Activated CD8-positive, alpha-beta memory T cell treated with anti-CD3 and anti-CD28 coated beads, Interleukin-2, amount 50 U/mL, for 1 hour (primary cell): Measurements from ENCODE around the gene CNOT10.
"Not testable (repeated sequence)": the region's sequence is repeated elsewhere in the genome, so short reads cannot be mapped to it uniquely, and the experiment has no call there.

Source experiments
- DNase-seq: peaks from one replicate; pipeline ENCODE4 v3.0.0-alpha.2; 2020; ENCODE audit errors: extremely low read depth

CNOT10 gene, protein sequence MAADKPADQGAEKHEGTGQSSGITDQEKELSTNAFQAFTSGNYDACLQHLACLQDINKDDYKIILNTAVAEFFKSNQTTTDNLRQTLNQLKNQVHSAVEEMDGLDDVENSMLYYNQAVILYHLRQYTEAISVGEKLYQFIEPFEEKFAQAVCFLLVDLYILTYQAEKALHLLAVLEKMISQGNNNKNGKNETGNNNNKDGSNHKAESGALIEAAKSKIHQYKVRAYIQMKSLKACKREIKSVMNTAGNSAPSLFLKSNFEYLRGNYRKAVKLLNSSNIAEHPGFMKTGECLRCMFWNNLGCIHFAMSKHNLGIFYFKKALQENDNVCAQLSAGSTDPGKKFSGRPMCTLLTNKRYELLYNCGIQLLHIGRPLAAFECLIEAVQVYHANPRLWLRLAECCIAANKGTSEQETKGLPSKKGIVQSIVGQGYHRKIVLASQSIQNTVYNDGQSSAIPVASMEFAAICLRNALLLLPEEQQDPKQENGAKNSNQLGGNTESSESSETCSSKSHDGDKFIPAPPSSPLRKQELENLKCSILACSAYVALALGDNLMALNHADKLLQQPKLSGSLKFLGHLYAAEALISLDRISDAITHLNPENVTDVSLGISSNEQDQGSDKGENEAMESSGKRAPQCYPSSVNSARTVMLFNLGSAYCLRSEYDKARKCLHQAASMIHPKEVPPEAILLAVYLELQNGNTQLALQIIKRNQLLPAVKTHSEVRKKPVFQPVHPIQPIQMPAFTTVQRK

DNA sequence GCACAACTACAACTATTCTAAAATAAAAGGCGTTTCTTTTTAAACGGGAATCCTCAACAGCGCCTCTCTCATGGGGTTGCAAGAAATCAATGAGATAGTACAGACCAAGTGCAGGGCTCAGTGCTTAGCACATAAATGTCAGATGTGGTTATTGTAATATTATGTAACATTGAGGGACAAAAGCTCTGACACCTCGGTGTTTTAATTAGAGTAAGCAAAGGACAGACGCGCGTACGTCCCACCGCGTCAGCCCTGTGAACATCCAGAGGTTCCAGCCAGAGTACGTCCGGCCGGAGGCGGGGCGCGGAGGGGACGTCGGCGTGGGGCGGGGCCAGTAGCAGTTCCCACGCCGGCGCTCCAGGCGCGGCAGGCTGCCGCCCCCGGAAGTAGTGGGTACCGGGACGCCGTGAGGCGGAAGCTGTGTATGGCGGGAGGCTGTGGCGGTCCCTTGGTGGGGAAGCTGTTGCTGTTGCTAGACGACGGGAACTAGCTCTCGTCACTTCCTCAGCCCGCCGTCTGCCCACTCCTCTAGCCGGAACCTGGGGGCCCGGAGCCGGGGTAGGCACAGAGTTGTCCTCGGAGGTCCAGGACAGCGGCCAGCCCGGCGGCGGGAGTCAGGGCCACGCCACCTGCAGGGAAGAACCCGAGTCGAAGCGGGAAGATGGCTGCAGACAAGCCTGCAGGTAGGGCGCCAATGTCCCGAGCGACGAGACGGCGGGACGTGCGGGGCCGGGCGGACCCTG lies at the start of gene CNOT10:
TSS of gene CNOT10 (plus strand) at position 389 of the 743 bp plus-strand sequence. CDS start at position 662, 273 bp downstream.
- peak; percentile 73 for DNase-seq

DNA sequence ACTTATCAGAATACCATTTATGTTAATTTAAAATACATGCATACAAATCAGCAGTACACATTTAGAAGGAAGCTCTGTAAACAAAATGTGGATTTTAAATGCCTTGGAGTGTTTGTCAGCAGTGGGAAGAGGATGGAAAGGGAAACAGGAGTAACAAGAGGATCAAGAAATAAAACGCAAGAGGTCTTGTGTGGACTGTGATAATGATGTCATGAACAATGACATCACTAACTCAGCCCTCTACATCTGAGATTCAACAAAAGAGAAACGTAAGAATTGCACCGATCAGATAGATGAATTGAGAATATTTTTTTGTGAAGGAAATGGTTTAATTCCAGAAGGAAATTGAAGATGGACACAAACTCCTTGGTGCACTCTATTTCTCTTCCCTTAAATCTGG lies 44.0 kb upstream of the CNOT10 start:
- DNase-seq = no peak

DNA sequence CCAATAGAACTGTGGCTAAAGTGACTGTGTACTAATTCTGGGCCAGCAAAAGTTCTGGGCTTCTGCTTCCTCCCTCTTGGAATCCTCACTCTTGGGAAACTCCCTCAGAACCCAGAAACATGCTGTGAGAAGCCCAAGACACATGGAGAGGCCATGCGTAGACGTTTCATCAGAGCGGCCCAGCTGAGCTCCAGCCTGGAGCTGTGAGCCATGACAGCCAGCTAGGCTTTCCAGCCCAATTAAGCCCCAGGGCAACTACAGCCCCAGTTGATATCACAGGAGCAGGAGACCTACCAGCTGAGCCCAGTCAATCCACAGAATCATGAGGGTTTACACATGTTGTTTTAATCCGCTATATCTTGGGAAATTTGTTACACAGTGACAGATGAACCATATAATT lies 43.6 kb upstream of the CNOT10 start:
- DNase-seq = no peak

DNA sequence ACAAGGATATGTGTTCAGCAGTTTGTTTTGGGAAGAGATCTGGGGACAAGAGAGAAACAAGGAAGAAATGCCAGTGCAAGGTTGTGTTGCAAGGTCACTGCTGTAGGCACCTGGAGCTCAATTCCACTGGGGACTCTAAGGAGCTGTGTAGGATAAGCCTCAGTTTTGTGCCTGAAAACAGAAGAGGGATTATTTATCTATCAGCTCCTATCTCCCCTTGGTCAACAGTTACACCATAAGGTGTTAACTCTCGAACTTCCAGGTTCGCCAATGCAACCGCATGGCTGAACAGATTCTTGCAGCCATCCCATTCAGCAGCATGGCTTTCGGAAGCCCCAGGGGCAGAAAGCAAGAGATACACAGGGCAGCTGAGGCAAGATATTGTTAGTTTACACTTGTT lies 41.6 kb upstream of the CNOT10 start:
- no peak for DNase-seq

DNA sequence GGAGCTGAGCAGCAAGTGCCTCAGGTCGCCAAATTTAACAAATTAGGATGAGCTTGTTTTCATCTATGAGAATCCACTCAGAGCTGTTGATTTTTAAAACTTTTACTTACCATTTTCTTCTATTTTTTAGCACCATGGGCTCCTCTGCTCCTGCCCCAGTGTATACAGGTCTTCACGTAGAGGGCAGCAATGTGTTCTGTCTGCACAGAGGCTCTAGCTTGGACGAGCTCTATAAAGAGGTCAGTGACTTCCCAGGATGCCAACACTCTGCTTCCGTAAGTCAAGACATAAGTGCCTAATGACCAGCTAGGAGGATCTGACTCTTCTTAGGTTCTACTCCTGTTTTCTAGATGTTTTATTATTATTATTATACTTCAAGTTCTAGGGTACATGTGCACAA lies 41.2 kb upstream of the CNOT10 start:
- DNase-seq = no peak

DNA sequence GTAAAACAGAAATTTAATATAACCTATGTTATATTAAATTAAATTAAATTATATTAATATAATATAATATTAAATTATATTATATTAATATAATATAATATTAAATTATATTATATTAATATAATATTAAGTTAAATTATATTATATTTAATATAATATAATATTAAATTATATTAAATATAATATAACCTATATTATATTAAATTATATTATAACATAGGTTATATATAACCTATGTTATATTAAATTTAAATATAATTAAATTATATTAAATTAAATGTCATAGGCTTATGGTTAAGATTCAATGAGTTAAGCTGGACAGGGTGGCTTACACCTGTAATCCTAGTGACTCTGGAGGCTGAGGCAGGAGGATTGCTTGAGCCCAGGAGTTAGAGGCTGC lies 40.6 kb upstream of the CNOT10 start:
- no peak for DNase-seq

DNA sequence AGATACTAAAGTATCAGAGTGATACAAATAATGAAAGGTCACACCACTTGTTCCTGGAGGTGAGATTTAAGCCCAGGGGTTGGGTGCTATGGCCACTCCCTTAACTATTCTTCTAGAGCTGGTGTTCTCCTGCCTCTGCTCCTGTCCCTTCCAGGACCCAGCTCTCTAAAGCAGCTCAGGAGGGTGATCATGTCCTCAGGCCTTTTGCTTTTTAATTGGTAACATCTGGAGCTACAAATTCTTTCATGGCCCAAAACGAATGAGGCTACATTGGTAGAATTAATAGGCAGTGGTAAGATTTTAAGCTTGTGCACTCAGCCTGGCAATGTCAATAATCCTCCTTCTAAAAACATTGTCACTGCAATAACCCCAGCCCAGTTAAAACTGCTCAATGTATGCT lies 38.2 kb upstream of the CNOT10 start:
- no peak for DNase-seq

DNA sequence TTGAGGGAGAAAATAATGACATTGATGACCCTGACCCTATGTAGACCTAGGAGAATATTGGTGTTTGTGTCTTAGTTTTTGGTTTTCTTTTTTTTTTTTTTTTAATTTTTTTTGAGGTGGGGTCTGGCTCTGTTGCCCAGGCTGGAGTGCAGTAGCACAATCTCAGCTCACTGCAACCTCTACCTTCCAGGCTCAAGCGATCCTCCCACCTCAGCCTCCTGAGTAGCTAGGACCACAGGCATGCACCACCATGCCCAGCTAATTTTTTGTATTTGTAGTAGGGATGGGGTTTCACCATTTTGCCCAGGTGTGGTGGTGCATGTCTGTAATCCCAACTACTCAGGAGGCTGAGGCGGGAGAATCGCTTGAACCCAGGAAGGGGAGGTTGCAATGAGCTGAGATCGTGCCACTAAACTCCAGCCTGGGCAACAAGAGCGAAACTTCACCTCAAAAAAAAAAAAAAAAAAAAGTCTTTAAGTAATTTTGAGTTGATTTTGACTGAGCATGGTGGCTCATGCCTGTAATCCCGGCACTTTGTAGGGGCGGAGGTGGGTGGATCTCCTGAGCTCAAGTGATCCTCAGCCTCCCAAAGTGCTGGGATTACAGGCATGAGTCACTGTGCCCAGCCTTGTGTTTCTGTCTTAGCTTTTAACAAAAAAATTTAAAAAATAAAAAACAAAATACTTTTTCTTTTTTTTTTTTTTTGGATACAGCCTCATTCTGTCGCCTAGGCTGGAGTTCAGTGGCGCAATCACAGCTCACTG lies 32.5 kb upstream of the CNOT10 start:
- DNase-seq = not testable (repeated sequence)

DNA sequence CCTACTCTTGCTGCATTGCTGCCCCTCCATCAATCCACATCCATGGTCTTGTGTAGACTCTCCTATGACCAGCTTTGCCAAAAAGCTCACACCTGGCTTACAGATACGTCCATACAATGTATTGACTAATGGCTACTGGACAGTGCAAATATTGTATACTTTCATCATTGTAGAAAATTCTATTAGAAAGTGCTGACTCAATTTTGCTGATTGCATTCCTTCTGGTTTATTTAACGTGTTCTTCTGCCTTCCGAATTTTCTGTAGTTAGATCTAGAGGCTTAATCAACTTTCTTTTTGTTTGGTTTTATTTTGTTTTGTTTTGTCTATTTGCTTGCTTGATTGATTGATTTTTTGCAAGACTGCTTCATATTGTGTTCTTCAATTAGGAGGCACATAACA lies 29.8 kb upstream of the CNOT10 start:
- no peak for DNase-seq

DNA sequence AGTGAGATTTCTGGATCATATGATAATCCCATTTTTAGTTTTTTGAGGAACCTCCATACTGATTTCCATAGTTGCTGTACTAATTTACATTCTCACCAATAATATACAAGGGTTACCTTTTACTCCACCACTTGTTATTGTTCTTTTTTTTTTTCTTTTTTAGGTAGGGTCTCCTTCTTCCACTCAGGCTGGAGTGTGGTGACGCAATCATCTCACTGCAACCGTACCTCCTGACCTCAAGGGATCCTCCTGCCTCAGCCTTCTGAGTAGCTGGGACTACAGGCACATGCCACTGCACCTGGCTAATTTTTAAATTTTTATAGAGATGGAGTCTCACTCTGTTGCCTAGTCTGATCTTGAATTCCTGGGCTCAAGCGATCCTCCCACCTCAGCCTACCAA lies 24.4 kb upstream of the CNOT10 start:
- DNase-seq = no peak

DNA sequence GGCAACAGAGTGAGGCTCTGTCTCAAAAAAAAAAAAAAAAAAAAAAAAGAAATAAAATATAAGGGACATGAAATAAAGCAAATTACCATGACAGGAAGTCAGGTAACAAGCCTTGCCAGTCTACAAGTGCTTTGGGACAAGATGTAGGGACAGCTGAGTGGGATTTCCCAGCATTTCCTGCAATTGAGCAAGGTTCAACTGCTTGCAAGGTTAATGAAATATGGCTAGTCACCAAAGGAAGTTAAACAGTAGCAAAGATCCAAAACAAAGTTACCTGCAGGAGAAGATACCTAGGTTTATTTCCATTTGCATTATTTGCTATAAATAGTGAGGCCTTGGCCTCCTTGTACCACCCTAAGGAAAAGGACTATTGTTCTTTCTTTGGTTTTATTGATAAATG lies 22.3 kb upstream of the CNOT10 start:
- no peak for DNase-seq

DNA sequence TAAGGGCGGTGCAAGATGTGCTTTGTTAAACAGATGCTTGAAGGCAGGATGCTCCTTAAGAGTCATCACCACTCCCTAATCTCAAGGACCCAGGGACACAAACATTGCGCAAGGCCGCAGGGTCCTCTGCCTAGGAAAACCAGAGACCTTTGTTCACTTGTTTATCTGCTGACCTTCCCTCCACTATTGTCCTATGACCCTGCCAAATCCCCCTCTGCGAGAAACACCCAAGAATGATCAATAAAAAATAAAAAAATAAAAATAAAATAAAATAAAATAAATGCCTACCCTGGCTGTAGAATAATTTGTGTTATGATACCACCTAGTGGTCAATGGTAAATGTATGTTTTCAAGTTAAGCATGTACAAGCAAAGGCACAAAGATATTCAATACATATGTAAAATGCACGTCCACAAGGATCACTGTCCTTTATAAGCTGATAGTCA lies 20.3 kb upstream of the CNOT10 start:
- DNase-seq = not testable (repeated sequence)

DNA sequence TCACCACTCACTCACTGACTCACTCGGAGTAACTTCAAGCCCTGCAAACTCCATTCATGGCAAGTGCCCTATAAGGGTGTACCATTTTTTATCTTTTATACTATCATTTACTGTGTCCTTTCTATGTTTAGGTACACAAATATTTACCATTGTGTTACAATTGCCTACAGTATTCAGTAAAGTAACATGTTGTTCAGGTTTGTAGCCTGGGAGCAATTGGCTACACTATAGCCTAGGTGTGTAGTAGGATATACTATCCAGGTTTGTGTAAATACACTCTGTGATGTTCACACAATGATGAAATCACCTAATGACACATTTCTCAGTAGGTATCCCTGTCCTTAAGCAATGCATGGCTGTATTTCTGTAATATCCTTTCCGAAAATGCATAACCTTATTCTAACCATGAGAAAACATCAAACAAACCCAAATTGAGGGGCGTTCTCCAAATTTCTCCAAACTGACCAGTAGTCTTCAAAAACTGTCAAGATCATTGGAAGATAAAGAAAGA lies 17.9 kb upstream of the CNOT10 start:
- no peak for DNase-seq

DNA sequence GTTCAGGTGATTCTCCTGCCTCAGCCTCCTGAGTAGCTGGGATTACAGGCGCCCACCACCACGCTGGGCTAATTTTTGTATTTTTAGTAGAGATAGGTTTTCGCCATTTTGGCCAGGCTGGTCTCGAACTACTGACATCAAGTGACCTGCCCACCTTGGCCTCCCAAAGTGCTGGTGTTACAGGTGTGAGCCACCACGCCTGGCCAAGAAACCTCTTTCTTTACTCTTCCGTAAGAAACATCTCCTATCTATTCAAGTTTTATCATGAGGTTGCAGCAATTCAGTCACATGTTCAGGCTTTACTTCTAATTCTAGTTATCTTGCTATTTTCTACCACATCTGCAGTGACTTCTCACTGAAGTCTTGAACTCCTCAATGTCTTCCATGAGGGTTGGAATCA lies 15.8 kb upstream of the CNOT10 start:
- not testable (repeated sequence) for DNase-seq

DNA sequence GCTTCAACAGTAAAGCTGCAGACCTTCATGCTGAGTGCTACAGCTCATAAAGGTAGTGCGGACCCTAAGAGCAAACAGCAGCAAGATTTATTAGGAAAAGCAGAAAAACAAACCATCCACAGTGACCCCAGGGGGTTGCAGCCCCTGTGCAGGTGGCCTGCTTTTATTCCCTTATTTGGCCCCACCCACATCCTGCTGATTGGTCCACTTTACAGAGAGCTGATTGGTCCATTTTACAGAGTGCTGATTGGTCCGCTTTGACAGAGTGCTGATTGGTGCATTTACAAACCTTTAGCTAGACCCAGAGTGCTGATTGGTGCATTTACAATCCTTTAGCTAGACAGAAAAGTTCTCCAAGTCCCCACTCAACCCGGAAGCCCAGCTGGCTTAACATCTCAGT lies 11.3 kb upstream of the CNOT10 start:
- not testable (repeated sequence) for DNase-seq

DNA sequence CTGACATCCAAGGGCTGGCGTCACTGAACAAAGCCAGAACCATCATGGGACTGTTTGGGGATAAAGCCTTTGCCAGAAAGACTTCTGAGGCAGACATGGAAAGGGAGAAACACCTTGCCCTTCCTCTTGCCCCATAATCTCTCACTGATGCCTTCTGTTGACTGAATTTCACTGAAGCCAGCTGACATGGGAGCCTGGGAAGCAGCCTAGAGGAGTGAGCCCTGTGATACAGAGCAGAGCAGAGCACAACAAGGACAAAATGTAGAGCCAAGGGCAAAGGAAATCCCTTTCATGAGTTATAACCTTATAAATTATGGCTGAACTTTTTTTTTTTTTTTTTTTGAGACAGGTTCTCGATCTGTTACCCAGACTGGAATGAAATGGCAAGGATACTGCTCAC lies 9.8 kb upstream of the CNOT10 start:
- no peak for DNase-seq

DNA sequence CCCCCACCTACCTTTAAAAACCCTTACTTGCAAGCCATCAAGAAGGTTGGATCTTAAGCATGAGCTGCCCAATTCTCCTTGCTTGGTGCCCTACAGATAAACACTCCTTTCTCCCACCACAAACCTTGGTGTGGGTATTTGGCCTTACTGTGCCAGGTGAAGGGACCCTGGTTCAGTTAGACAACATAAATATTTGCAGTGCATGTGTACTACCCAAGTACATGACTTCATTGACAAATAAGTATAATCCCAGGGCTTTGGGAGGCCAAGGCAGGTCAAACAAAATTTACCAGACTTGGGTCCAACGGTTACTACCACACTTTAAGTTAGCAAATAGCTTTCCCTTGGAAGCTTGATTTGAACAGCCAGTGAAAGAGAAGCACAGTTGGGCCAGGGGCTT lies 9.3 kb upstream of the CNOT10 start:
- DNase-seq = no peak

DNA sequence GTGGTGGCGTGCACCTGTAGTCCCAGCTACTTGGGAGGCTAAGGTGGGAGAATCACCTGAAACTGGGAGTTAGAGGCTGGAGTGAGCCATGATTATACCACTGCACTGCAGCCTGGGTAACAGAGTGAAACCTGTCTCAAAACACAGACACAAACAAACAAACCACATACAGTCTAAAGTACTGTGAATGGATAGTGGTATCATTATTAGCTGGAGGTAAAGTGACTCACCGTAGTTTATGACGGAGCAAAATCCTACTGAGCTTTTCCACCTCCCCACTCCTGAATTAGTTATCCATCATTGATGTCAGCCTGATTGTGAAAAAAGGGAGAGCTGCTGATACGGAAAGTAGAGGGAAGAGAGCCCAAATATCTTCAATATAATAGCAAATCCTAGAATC lies 3.2 kb upstream of the CNOT10 start:
- no peak for DNase-seq

DNA sequence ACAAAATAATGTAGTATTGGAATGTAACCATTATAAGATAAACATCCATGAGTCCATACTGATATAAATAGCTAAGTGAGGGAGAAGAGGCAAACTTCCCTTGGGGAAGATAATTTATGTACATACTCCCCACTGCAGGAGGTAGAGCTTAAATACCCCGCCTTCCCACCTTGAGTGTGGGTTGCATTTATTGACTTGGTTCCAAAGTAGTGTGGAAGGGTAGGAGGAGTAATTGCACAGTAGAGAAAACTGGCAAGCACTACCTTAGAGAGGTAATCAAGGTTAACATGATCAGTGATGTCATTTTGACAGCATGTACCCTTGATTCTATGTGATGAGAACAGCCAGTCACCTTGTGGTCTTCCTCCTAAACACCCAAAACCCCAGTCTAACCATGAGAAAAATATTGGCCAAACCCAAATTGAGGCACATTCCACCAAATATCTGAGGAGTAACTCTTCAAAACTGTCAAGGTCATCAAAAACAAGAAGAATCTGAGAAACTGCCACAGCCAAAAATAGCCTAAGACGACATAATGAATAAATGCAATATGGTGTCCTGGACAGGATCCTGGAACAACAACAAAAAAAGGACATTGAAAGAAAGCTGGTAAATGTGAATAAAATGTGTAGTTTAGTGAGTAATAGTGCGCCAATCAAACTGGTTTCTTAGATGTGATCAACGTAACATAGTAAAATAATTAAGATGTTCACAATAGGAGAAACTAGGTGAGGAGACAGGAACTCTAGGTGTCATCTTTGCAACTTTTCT lies 774 bp upstream of the CNOT10 start:
- no peak for DNase-seq

DNA sequence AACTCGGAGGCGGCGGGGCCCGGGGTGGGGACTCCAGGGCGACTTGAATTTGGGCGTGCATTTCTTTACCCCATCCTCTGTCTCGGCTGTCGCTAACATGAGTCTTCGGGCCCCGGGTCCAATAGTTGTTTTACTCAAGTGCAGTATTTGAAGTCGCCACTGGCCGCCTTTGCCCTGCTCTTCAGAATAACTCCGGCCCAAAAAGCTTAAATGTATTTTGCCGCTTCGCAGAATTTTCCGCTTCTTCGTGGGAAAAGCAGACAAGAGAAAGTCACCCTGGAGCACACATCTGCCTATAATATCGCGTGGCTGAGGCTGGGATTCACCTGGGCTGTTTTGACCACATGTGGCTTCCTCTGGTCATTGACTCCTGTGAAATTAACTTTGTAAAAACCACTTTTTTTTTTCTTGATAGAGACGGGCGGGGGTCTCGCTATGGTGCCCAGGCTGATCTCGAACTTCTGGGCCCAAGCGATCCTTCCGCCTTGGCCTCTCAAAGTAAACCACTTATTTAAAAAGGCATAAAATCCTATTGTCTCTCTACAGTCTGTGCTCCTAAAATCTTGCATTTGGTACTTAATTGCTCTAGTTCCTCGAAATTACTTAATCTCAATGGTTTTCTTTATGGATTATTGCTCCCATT lies 676 bp downstream of the CNOT10 start:
- DNase-seq = no peak
